PFSK-1 (cell line): Measurements from ENCODE around the gene NKX6-1.

Experiments
- FOXP2 ChIP-seq: optimal IDR thresholded peaks from 2 replicates; pipeline ENCODE3; 2011; ENCODE audit warnings: borderline replicate concordance, control low read depth, inconsistent platforms; ENCODE audit not compliant: insufficient read depth; ENCODE audit errors: extremely low read length, extremely low read depth
- POLR2AphosphoS5 ChIP-seq: IDR thresholded peaks from 2 replicates; pipeline ENCODE4 v1.6.1; 2012; ENCODE audit warnings: low read depth, mild to moderate bottlenecking, control low read depth, low read length, moderate library complexity
- TAF1 ChIP-seq: IDR thresholded peaks from 2 replicates; pipeline ENCODE4 v1.6.1; 2012; ENCODE audit warnings: low read length, control low read depth, borderline replicate concordance; ENCODE audit not compliant: insufficient read depth
- TF ChIP-seq, protein P1 (sequence below), 2 experiments: IDR thresholded peaks; 2 replicates each; pipeline versions ENCODE4 v1.6.1 to v1.8.0; 2011 to 2012; ENCODE audit warnings: low read depth in 2 of 2, low read length in 2 of 2, control low read depth in 1 of 2, inconsistent platforms in 1 of 2, mild to moderate bottlenecking in 1 of 2, moderate library complexity in 1 of 2; ENCODE audit not compliant: insufficient read depth in 1 of 2

DNA sequence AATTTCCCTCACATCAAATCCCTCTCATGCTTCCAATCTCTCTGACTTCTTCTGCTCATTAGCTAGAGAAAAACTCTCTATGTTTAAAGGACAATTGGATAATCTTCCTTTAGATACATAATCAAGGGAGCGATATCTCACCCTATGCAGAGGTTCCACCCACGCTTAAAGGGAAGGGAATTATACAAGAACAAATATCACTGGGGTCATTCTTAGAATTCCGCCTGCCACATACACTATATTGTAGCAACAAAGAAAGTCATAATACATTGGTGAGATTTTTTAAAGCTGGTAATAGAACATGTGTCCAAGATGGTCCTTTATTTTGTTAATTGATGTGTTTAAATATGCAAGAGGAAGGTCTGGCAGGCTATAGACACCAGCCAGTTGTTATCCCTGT, 31.5 kb downstream of the NKX6-1 start:
- TF ChIP-seq, protein P1, sequence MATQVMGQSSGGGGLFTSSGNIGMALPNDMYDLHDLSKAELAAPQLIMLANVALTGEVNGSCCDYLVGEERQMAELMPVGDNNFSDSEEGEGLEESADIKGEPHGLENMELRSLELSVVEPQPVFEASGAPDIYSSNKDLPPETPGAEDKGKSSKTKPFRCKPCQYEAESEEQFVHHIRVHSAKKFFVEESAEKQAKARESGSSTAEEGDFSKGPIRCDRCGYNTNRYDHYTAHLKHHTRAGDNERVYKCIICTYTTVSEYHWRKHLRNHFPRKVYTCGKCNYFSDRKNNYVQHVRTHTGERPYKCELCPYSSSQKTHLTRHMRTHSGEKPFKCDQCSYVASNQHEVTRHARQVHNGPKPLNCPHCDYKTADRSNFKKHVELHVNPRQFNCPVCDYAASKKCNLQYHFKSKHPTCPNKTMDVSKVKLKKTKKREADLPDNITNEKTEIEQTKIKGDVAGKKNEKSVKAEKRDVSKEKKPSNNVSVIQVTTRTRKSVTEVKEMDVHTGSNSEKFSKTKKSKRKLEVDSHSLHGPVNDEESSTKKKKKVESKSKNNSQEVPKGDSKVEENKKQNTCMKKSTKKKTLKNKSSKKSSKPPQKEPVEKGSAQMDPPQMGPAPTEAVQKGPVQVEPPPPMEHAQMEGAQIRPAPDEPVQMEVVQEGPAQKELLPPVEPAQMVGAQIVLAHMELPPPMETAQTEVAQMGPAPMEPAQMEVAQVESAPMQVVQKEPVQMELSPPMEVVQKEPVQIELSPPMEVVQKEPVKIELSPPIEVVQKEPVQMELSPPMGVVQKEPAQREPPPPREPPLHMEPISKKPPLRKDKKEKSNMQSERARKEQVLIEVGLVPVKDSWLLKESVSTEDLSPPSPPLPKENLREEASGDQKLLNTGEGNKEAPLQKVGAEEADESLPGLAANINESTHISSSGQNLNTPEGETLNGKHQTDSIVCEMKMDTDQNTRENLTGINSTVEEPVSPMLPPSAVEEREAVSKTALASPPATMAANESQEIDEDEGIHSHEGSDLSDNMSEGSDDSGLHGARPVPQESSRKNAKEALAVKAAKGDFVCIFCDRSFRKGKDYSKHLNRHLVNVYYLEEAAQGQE (IDR thresholded peaks at IDR 0.05; ENCODE audit: insufficient read depth in 1 of 2, low read depth in 2 of 2, low read length in 2 of 2) = no peak
- TF ChIP-seq POLR2AphosphoS5 (no peak), TAF1 (no peak), FOXP2 (no peak)
